Spleen (tissue), 7 donors: Measurements from ENCODE around the gene IL17REL.

Experiments used
- POLR2A ChIP-seq, 3 donors: fragments of 450-650 bp; IDR thresholded peaks; one replicate each; pipeline ENCODE4 v1.5.1; 2017; ENCODE audit warnings: antibody characterized with exemption in 3 of 3, mild to moderate bottlenecking in 1 of 3
- POLR2AphosphoS5 ChIP-seq, 3 donors: sonication (generic); formaldehyde crosslinking; IDR thresholded peaks; one replicate each; pipeline ENCODE4 v1.5.1; 2017; ENCODE audit warnings: antibody characterized with exemption in 3 of 3
- TF ChIP-seq, protein P1 (sequence below), 11 experiments: fragments of 200-600 bp in 7 of 11; fragments of 450-650 bp in 4 of 11; sonication (generic) in 4 of 11; IDR thresholded peaks in 8 of 11; conservative IDR thresholded peaks in 3 of 11; 1 replicate in 7 of 11; 2 replicates in 4 of 11; pipeline versions ENCODE4 v1.4.0 to v1.8.0; 2016 to 2021; ENCODE audit warnings: antibody characterized with exemption in 11 of 11, inconsistent platforms in 4 of 11, mild to moderate bottlenecking in 1 of 11
- donor health status: DM: no; HTN: no; CAD: no; lungs with moderate emphysema.
- donor health status: DM: no; HTN: no; CAD: no.
- donor health status: DM: no; HTN: no; CAD: no.

DNA sequence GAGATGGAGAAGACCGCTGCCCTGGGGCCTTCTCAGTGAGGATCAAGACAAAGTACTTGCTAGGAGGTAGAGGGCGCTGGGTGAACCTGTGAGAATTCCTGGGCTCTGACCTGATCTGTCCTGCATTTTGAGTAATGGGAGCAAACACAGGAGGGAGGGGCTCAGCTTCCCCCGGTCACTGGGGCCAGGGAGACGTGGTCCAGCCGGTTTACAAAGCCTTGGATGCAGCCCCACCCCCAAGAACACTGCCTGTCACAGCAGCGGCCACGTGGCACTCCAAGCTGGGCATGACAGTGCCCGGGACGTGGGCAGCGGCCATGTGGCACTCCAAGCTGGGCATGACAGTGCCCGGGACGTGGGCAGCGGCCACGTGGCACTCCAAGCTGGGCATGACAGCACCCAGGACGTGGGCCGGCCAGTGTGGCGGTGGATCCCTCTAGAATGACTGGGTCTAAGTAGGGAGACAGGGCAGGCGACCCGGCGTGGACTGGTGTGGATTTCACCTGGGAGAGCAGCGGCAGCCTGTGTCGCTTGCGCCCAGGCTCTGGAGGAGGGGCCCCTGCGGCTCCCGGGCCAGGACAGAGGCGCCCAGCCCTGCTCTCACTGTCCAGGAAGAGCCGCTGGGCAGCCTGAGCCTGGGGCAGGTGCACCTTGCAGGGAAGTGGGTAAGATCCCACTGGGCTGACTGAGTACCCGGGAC, 48.0 kb upstream of the IL17REL start:
- TF ChIP-seq, protein P1, sequence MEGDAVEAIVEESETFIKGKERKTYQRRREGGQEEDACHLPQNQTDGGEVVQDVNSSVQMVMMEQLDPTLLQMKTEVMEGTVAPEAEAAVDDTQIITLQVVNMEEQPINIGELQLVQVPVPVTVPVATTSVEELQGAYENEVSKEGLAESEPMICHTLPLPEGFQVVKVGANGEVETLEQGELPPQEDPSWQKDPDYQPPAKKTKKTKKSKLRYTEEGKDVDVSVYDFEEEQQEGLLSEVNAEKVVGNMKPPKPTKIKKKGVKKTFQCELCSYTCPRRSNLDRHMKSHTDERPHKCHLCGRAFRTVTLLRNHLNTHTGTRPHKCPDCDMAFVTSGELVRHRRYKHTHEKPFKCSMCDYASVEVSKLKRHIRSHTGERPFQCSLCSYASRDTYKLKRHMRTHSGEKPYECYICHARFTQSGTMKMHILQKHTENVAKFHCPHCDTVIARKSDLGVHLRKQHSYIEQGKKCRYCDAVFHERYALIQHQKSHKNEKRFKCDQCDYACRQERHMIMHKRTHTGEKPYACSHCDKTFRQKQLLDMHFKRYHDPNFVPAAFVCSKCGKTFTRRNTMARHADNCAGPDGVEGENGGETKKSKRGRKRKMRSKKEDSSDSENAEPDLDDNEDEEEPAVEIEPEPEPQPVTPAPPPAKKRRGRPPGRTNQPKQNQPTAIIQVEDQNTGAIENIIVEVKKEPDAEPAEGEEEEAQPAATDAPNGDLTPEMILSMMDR (IDR thresholded peaks at IDR 0.05 in 8 of 11, conservative IDR thresholded peaks at IDR 0.05 in 3 of 11): no peak
- no peak for TF ChIP-seq POLR2AphosphoS5 (IDR thresholded peaks at IDR 0.05)
- no peak for TF ChIP-seq POLR2A (IDR thresholded peaks at IDR 0.05)
